ENCODE results near the gene LONP1.

LONP1 gene

DNA sequence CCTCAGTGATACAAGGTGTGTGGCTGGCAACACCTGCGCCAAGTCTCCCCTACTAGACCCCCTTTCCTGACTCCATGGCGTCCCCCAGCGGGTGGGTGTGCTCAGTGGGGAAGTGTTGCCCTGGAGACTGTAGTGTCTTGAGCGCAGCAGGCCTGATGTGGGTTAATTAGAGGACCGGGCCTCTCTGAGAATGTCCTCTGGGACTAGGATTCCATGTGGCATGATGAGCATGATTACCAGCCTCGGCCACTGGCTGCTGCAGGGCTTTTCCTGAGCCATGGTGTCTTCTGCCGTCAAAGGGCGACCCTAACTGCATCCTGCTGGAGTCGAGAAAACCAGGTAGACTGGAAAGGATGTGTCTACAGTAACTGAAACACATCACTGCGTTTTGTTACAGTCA is 67.7 kb downstream of the LONP1 start:
- Histone ChIP-seq H3F3A (ENCODE audit: control insufficient read depth, insufficient read depth) (no peaks in the 10 kb centered on the region; the same call in 1 of the 2 replicates), H3K36me3 (ENCODE audit: control insufficient read depth, low read length) (peaks cover 87% of the 10 kb centered on the region), H3K27me3 (ENCODE audit: control insufficient read depth, low read length) (no peaks in the 10 kb centered on the region), H3K4me1 (ENCODE audit: control insufficient read depth, low read length) (no peaks in the 10 kb centered on the region), H3K4me2 (ENCODE audit: low read length) (no peak overlapping the region), H3K79me2 (ENCODE audit: control insufficient read depth, low read length) (peaks cover 13% of the 10 kb centered on the region), H3K27ac (ENCODE audit: low read depth, low read length) (no peak overlapping the region), H3K4me3 (ENCODE audit: low read length) (no peak overlapping the region), H3K9me3 (ENCODE audit: control insufficient read depth, insufficient read depth, low read length) (no peaks in the 10 kb centered on the region), H3K9me2 (replicated peaks; ENCODE audit: control insufficient read depth, low read length) (no peaks in the 10 kb centered on the region), H4K20me1 (ENCODE audit: control insufficient read depth, insufficient read depth, low read depth, low read length) (no peaks in the 10 kb centered on the region)
- TF ChIP-seq, protein P1, sequence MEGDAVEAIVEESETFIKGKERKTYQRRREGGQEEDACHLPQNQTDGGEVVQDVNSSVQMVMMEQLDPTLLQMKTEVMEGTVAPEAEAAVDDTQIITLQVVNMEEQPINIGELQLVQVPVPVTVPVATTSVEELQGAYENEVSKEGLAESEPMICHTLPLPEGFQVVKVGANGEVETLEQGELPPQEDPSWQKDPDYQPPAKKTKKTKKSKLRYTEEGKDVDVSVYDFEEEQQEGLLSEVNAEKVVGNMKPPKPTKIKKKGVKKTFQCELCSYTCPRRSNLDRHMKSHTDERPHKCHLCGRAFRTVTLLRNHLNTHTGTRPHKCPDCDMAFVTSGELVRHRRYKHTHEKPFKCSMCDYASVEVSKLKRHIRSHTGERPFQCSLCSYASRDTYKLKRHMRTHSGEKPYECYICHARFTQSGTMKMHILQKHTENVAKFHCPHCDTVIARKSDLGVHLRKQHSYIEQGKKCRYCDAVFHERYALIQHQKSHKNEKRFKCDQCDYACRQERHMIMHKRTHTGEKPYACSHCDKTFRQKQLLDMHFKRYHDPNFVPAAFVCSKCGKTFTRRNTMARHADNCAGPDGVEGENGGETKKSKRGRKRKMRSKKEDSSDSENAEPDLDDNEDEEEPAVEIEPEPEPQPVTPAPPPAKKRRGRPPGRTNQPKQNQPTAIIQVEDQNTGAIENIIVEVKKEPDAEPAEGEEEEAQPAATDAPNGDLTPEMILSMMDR (IDR thresholded peaks at IDR 0.05; ENCODE audit: low read depth, low read length, poor library complexity, severe bottlenecking): no peak
- no peak for TF ChIP-seq EZH2phosphoT487 (IDR thresholded peaks at IDR 0.05; ENCODE audit: borderline replicate concordance, low read length)

DNA sequence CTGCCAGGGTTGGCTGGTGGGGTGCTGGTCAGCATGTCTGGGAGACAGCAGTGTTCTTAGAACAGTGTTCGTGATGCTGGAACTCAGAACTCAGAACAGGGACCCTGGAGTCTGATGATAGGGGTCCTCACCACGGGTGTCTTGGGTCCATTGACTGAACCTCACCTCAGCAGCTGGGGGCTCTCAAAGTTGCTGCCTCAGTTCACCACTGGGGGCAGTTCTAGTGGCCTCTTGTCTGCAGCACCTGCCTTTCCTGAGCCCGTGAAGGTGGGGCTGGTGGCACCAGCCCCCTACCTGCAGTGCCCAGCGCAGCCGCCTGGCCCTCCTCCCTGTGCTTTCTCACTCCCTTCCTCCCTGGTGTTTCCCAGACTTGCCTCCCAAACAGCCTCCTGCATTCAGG is 68.6 kb downstream of the LONP1 start:
- Histone ChIP-seq H3K9me2 (replicated peaks; ENCODE audit: control insufficient read depth, low read length) (no peaks in the 10 kb centered on the region), H4K20me1 (ENCODE audit: control insufficient read depth, insufficient read depth, low read depth, low read length) (no peaks in the 10 kb centered on the region), H3K27me3 (ENCODE audit: control insufficient read depth, low read length) (no peaks in the 10 kb centered on the region), H3K4me1 (ENCODE audit: control insufficient read depth, low read length) (no peaks in the 10 kb centered on the region), H3K79me2 (ENCODE audit: control insufficient read depth, low read length) (peaks cover 21% of the 10 kb centered on the region), H3K27ac (ENCODE audit: low read depth, low read length) (no peak overlapping the region), H3K4me3 (ENCODE audit: low read length) (no peak overlapping the region), H3K36me3 (ENCODE audit: control insufficient read depth, low read length) (peaks cover 90% of the 10 kb centered on the region), H3K4me2 (ENCODE audit: low read length) (no peak overlapping the region), H3F3A (ENCODE audit: control insufficient read depth, insufficient read depth) (no peaks in the 10 kb centered on the region; the same call in 1 of the 2 replicates), H3K9me3 (ENCODE audit: control insufficient read depth, insufficient read depth, low read length) (no peaks in the 10 kb centered on the region)
- TF ChIP-seq, protein P1 (IDR thresholded peaks at IDR 0.05; ENCODE audit: low read depth, low read length, poor library complexity, severe bottlenecking): no peak
- no peak for TF ChIP-seq EZH2phosphoT487 (IDR thresholded peaks at IDR 0.05; ENCODE audit: borderline replicate concordance, low read length)

DNA sequence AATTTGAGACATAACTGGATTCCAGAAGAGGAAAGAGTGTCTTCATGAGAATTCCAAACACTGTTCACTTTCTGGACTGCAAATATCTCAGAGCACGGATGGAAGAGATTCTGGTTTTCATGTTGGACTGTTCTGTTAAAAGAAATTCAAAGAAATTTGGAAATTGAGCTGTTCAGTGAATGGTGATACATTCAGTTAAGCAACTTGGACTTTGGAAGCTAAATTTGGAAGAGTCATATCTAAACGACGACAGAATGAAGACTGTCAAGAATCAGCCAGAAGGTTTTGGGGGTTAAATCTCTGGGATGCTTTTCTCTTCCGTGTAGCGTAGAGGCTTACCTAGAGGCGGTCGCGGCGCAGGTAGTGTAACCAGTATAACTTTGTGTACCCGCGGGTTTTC is 71.5 kb downstream of the LONP1 start:
- no peaks in the 10 kb centered on the region for H3K4me1 ChIP-seq (ENCODE audit: control insufficient read depth, low read length)
- H3K79me2 ChIP-seq (ENCODE audit: control insufficient read depth, low read length): peaks cover 48% of the 10 kb centered on the region
- peaks cover 13% of the 10 kb centered on the region; the same call in 1 of the 2 replicates for H4K20me1 ChIP-seq (ENCODE audit: control insufficient read depth, insufficient read depth, low read depth, low read length)

More for the DNA sequence above, 71.5 kb downstream of the LONP1 start:
- no peaks in the 10 kb centered on the region for H3F3A ChIP-seq (ENCODE audit: control insufficient read depth, insufficient read depth)
- TF ChIP-seq EZH2phosphoT487 (IDR thresholded peaks at IDR 0.05; ENCODE audit: borderline replicate concordance, low read length): no peak
- TF ChIP-seq, protein P1 (IDR thresholded peaks at IDR 0.05; ENCODE audit: low read depth, low read length, poor library complexity, severe bottlenecking): no peak
- H3K9me3 ChIP-seq (ENCODE audit: control insufficient read depth, insufficient read depth, low read length): no peaks in the 10 kb centered on the region
- peaks cover 92% of the 10 kb centered on the region for H3K36me3 ChIP-seq (ENCODE audit: control insufficient read depth, low read length)
- H3K4me3 ChIP-seq (ENCODE audit: low read length): no peak overlapping the region
- no peak overlapping the region for H3K27ac ChIP-seq (ENCODE audit: low read depth, low read length)
- H3K9me2 ChIP-seq (replicated peaks; ENCODE audit: control insufficient read depth, low read length): no peaks in the 10 kb centered on the region
- no peak overlapping the region for H3K4me2 ChIP-seq (ENCODE audit: low read length)
- no peaks in the 10 kb centered on the region for H3K27me3 ChIP-seq (ENCODE audit: control insufficient read depth, low read length)

Measured in DOHH2 (cell line).